Gastrocnemius medialis (tissue), 4 donors: ENCODE measurements around the gene ALG2. TPM values are rescaled to one million over a fixed set of nuclear protein-coding genes. Genes with fewer than 3 reads are reported as not detected.

Source experiments
- ATAC-seq, 2 donors: fragments of 150-250 bp; one replicate each; pipeline ENCODE4 v1.9.1; 2016
- DNase-seq, 2 donors: peaks; one replicate each; pipeline ENCODE4 v3.0.0-alpha.2; 2019
- H3K27ac ChIP-seq, 4 donors: fragments of 200-600 bp; sonication (generic); 1 replicate in 1 of 4; 2 replicates in 3 of 4; pipeline ENCODE4 v1.5.1; 2016 to 2018; ENCODE audit warnings: mild to moderate bottlenecking in 2 of 4, moderate library complexity in 1 of 4
- H3K27me3 ChIP-seq, 3 donors: fragments of 200-600 bp; sonication (generic) in 2 of 3; 1 replicate in 1 of 3; 2 replicates in 2 of 3; pipeline versions ENCODE4 v1.5.1 to v1.6.0; 2016 to 2019; ENCODE audit warnings: mild to moderate bottlenecking in 1 of 3, moderate library complexity in 1 of 3
- H3K36me3 ChIP-seq, 2 donors: fragments of 200-600 bp; sonication (generic) in 1 of 2; one replicate each; pipeline ENCODE4 v1.5.1; 2017 to 2018
- H3K4me1 ChIP-seq, 2 donors: fragments of 200-600 bp; sonication (generic) in 1 of 2; one replicate each; pipeline ENCODE4 v1.5.1; 2016 to 2017; ENCODE audit warnings: mild to moderate bottlenecking in 2 of 2
- H3K4me3 ChIP-seq, 4 donors: fragments of 200-600 bp; sonication (generic) in 3 of 4; 1 replicate in 1 of 4; 2 replicates in 3 of 4; pipeline ENCODE4 v1.5.1; 2016 to 2019; ENCODE audit warnings: mild to moderate bottlenecking in 2 of 4
- H3K9me3 ChIP-seq, 3 donors: fragments of 200-600 bp; sonication (generic) in 2 of 3; 1 replicate in 1 of 3; 2 replicates in 2 of 3; pipeline ENCODE4 v1.5.1; 2016 to 2019
- POLR2A ChIP-seq, 2 donors: fragments of 450-650 bp; IDR thresholded peaks; one replicate each; pipeline ENCODE4 v1.6.1; 2017; ENCODE audit warnings: antibody characterized with exemption in 2 of 2, mild to moderate bottlenecking in 2 of 2, moderate library complexity in 2 of 2
- in situ Hi-C, 4 donors: fragments of 200-750 bp; cut with MboI; loops; one replicate each; pipeline versions ENCODE4 v1.15.0 to v1.8.0; 2017; ENCODE audit warnings: low sequenced_read_pairs in 4 of 4
- intact Hi-C: fragments of 100-400 bp; cut with DNase I; formaldehyde crosslinking; loops from one replicate; pipeline ENCODE4 v1.15.1; 2023; ENCODE audit warnings: low total_unique reads
- total RNA-seq, 4 donors: library from RNA; depleted of rRNA; stranded (reverse); fragments of >200 nt; gene quantifications; one replicate each; pipeline versions ENCODE4 v1.1.0 to v1.2.3, GENCODE V29; 2016
- TF ChIP-seq, protein P1 (sequence below), 5 experiments: fragments of 450-650 bp in 3 of 5; fragments of 200-600 bp in 2 of 5; sonication (generic) in 2 of 5; IDR thresholded peaks in 4 of 5; conservative IDR thresholded peaks in 1 of 5; 1 replicate in 4 of 5; 2 replicates in 1 of 5; pipeline ENCODE4 v1.5.1; 2016 to 2019; ENCODE audit warnings: antibody characterized with exemption in 5 of 5, mild to moderate bottlenecking in 3 of 5, moderate library complexity in 3 of 5

ALG2 gene
- total RNA-seq, 4 donors from 2014 or later: 12.3 to 19.9 (median 14.7) TPM

DNA sequence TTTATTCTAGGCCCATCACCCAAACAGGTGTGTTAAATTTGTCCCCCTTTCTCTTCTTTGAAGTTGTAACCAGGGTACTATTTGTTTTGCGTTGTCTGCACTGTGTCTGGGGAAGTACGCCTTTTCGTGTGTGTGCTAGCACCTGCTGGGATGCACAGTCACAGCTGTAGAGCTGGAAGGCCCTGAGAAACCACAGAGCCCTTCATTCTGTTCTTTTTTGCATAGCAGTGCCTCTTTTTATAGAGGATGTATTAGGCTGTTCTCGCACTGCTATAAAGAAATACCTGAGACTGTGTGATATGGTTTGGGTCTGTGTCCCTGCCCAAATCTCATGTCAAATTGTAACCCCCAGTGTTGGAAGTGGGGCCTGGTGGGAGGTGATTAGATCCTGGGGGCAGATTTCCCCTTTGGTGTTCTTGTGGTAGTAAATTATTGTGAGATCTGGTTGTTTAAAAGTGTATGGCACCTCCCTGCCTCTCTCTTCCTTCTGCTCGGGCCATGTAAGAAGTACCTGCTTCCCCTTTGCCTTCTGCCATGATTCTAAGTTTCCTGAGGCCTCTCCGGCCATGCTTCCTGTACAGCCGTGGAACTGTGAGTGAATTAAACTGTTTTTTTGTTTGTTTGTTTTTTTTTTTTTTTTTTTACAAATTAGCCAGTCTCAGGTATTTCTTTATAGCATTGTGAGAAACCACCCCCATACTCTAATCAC lies 14.3 kb upstream of the ALG2 start:
- intact Hi-C loops (no loop called here), in situ Hi-C loops (no loop called here)
- Histone ChIP-seq H3K27me3 (no peaks in the 10 kb centered on the region), H3K27ac (peak overlapping the region in 3 of 4 donors; percentile 7 to 76 (median 73)), H3K36me3 (no peaks in the 10 kb centered on the region), H3K9me3 (no peaks in the 10 kb centered on the region), H3K4me1 (peaks cover 30 to 37% of the 10 kb centered on the region in 2 donors), H3K4me3 (no peak overlapping the region)
- DNase-seq: no peak
- no peak for TF ChIP-seq POLR2A (IDR thresholded peaks at IDR 0.05)
- TF ChIP-seq, protein P1, sequence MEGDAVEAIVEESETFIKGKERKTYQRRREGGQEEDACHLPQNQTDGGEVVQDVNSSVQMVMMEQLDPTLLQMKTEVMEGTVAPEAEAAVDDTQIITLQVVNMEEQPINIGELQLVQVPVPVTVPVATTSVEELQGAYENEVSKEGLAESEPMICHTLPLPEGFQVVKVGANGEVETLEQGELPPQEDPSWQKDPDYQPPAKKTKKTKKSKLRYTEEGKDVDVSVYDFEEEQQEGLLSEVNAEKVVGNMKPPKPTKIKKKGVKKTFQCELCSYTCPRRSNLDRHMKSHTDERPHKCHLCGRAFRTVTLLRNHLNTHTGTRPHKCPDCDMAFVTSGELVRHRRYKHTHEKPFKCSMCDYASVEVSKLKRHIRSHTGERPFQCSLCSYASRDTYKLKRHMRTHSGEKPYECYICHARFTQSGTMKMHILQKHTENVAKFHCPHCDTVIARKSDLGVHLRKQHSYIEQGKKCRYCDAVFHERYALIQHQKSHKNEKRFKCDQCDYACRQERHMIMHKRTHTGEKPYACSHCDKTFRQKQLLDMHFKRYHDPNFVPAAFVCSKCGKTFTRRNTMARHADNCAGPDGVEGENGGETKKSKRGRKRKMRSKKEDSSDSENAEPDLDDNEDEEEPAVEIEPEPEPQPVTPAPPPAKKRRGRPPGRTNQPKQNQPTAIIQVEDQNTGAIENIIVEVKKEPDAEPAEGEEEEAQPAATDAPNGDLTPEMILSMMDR (IDR thresholded peaks at IDR 0.05 in 4 of 5, conservative IDR thresholded peaks at IDR 0.05 in 1 of 5): no peak
- no peak for ATAC-seq

DNA sequence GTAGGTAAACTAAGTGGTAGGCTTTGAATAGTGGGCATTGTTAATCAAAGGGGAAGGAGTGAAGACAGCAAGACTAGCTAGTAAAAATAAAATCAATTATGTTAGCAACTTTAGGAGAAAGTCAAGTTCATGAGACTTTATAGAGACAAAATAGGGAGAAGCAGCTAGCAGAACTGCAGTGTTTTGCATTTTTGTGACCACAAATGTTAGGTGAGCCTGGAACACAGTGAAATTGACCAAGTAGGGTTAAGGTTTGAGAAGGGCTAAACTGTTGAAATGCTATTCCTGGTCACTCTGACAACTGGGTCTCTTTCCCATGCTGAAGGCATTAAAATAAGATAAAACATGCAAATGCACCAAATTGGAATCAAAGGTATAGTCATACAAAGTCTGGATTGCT lies 13.3 kb upstream of the ALG2 start:
- Histone ChIP-seq H3K4me3 (no peak overlapping the region), H3K9me3 (no peaks in the 10 kb centered on the region), H3K27me3 (no peaks in the 10 kb centered on the region), H3K4me1 (peaks cover 26 to 29% of the 10 kb centered on the region in 2 donors), H3K36me3 (peaks cover 0 to 7% of the 10 kb centered on the region in 2 donors), H3K27ac (peak overlapping the region; percentile 72 to 76 (median 73))
- no peak for ATAC-seq
- intact Hi-C loops: no loop called here
- in situ Hi-C loops: no loop called here
- TF ChIP-seq POLR2A (IDR thresholded peaks at IDR 0.05): no peak
- TF ChIP-seq, protein P1 (IDR thresholded peaks at IDR 0.05 in 4 of 5, conservative IDR thresholded peaks at IDR 0.05 in 1 of 5): no peak
- DNase-seq: no peak

DNA sequence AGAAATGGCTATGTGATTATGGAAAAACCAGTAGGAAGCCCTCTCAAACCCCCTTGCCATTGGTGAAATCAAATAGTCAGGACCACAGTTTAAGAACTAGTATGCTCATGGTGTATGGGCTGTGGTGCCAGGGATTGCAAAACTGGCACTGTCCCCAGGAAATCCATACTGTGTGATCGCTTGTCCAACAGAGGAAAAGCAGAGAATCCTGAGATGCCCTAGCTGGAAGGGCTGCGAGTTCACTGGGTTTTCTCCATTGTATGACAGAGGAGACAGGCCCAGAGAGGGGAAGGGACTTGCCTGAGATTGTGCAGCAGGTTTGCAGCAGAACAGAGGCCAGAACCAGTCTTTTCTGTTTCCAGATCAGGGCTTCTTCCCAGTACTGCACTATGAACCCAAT lies 12.9 kb upstream of the ALG2 start:
- DNase-seq (peak; percentile 40 to 74), ATAC-seq (peak; percentile 71 to 84)
- H3K4me3 ChIP-seq: no peak overlapping the region
- peak overlapping the region; percentile 72 to 76 (median 73) for H3K27ac ChIP-seq
- H3K9me3 ChIP-seq: no peaks in the 10 kb centered on the region
- TF ChIP-seq POLR2A (IDR thresholded peaks at IDR 0.05): no peak
- in situ Hi-C loops (no loop called here), intact Hi-C loops (no loop called here)
- H3K36me3 ChIP-seq: peaks cover 0 to 11% of the 10 kb centered on the region in 2 donors
- peaks cover 24 to 25% of the 10 kb centered on the region in 2 donors for H3K4me1 ChIP-seq
- no peaks in the 10 kb centered on the region for H3K27me3 ChIP-seq

DNA sequence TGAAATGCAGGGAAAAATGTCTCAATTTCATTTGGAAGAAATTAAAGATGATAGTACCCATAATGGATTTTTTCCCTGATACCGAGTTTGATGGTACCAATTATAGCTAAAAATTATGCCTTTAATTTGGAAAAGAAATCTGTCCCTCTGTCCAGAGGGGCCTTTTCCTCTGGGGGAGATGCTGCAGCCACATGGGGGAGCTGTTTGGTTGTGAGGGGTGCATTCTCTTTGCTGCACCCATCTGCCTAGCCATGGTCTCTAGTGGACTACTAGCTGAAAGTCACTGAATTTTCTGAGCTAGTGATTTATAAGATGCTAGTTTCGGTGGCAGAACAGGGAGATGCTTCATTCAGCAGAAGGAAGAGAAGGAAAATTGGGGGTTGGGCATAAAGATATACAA lies 10.0 kb upstream of the ALG2 start:
- peak; percentile 76 for ATAC-seq

DNA sequence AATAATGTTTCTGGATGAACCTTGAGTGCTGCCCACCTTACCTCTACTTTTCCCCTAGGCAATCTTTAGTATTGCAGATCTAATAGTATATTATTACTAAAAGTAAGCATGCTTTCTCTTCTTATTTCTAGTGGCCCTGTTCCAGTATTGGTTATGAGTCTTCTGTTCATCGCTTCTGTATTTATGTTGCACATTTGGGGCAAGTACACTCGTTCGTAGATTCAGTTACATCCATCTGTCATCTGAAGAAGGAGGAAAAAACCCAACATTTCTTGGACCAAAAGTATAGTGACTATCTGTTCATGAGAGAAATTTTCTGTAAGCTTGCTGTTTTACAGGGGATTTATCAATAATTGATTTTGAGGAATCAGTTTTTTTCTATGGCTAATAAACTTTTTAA lies 8.5 kb upstream of the ALG2 start:
- intact Hi-C loops (no loop called here), in situ Hi-C loops (no loop called here)
- H3K4me1 ChIP-seq: peaks cover 32 to 33% of the 10 kb centered on the region in 2 donors
- no peaks in the 10 kb centered on the region for H3K27me3 ChIP-seq
- no peaks in the 10 kb centered on the region for H3K9me3 ChIP-seq
- peaks cover 0 to 35% of the 10 kb centered on the region in 2 donors for H3K36me3 ChIP-seq
- ATAC-seq (no peak), DNase-seq (no peak)
- H3K4me3 ChIP-seq: no peak overlapping the region
- peak overlapping the region in 2 of 4 donors; percentile 73 to 76 for H3K27ac ChIP-seq
- TF ChIP-seq, protein P1 (IDR thresholded peaks at IDR 0.05 in 4 of 5, conservative IDR thresholded peaks at IDR 0.05 in 1 of 5): no peak
- no peak for TF ChIP-seq POLR2A (IDR thresholded peaks at IDR 0.05)

More for the DNA sequence above, 10.0 kb upstream of the ALG2 start:
- no peaks in the 10 kb centered on the region for H3K9me3 ChIP-seq
- TF ChIP-seq, protein P1 (IDR thresholded peaks at IDR 0.05 in 4 of 5, conservative IDR thresholded peaks at IDR 0.05 in 1 of 5): peak; percentile 44 to 75 (median 62)
- no peak for TF ChIP-seq POLR2A (IDR thresholded peaks at IDR 0.05)
- peaks cover 19 to 22% of the 10 kb centered on the region in 2 donors for H3K4me1 ChIP-seq
- H3K27me3 ChIP-seq: no peaks in the 10 kb centered on the region
- peak in 1 of 2 donors; percentile 52 for DNase-seq
- peak overlapping the region; percentile 72 to 76 (median 73) for H3K27ac ChIP-seq
- in situ Hi-C loops: no loop called here
- H3K4me3 ChIP-seq: no peak overlapping the region
- intact Hi-C loops: no loop called here
- H3K36me3 ChIP-seq: peaks cover 0 to 33% of the 10 kb centered on the region in 2 donors
